SHP77 (cell line): ENCODE data around the gene PCDHGA6.
"Not testable (repeated sequence)": the region's sequence is repeated elsewhere in the genome, so short reads cannot be mapped to it uniquely, and the experiment has no call there.

Experiments
- DNase-seq, 2 experiments: peaks; one replicate each; lab custom pipeline; 2025; lab: John Stamatoyannopoulos, UW

The PCDHGA6 gene

GRCh38 chr5:141392429-141393198 is 18.9 kb downstream of the PCDHGA6 start, which contains the start of gene PCDHGA8:
Gene PCDHGA8 (plus strand): TSS chr5:141392633. CDS start chr5:141392814, 181 bp downstream.
- DNase-seq = no peak

GRCh38 chr5:141393267-141393666 is 19.6 kb downstream of the PCDHGA6 start:
- no peak for DNase-seq

- DNase-seq = not testable (repeated sequence)
Measured at GRCh38 chr5:141394401-141395187, 20.9 kb downstream of the PCDHGA6 start.

DNA sequence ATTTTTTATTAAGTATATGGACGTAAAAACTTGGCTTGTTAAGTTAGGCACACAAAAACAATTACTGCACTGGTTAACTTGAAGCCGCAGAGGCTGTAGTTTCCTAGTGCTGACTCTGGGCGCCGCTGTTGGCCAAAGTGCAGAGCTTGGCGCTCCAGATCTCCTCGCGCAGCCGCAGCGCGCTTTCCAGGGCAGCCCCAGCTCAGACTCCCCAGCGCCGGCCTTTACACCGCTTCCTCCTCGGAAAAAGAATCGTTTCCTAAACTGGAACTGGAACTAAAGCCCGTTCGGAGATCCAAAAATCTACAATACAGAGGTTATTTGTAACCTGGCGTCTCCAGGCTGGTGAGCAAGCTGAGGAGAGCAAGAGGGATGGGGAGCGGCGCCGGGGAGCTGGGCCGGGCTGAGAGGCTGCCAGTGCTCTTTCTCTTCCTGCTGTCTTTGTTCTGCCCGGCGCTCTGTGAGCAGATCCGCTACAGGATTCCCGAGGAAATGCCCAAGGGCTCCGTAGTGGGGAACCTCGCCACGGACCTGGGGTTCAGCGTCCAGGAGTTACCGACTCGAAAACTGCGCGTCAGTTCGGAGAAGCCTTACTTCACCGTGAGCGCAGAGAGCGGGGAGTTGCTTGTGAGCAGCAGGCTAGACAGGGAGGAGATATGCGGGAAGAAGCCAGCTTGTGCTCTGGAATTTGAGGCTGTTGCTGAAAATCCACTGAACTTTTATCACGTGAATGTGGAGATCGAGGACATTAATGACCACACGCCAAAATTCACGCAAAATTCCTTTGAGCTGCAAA is 24.3 kb downstream of the PCDHGA6 start, which contains the start of gene PCDHGB5:
TSS of gene PCDHGB5 (plus strand) at position 192 of the 796 bp plus-strand sequence. CDS start at position 373, 181 bp downstream.
- DNase-seq = not testable (repeated sequence)

- DNase-seq = no peak
Measured at GRCh38 chr5:141398608-141399007, 24.9 kb downstream of the PCDHGA6 start.

DNA sequence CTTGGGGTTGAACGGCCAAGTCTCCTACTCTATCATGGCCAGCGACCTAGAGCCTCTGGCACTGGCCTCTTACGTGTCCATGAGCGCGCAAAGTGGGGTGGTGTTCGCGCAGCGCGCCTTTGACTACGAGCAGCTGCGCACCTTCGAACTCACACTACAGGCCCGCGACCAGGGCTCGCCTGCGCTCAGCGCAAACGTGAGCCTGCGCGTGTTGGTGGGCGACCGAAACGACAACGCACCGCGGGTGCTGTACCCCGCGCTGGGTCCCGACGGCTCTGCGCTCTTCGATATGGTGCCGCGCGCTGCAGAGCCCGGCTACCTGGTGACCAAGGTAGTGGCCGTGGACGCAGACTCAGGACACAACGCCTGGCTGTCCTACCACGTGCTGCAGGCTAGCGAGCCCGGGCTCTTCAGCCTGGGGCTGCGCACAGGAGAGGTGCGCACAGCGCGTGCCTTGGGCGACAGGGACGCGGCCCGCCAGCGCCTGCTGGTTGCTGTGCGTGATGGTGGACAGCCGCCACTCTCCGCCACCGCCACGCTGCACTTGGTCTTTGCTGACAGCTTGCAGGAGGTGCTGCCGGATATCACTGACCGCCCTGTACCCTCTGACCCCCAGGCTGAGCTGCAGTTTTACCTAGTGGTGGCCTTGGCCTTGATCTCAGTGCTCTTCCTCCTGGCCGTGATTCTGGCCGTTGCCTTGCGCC is 26.0 kb downstream of the PCDHGA6 start:
- DNase-seq = no peak

GRCh38 chr5:141402553-141403243 is 29.0 kb downstream of the PCDHGA6 start, which contains the start of gene PCDHGA9:
Gene PCDHGA9 (plus strand): TSS chr5:141402778. CDS start chr5:141402953, 175 bp downstream.
- DNase-seq = peak; percentile 6 to 10

DNA sequence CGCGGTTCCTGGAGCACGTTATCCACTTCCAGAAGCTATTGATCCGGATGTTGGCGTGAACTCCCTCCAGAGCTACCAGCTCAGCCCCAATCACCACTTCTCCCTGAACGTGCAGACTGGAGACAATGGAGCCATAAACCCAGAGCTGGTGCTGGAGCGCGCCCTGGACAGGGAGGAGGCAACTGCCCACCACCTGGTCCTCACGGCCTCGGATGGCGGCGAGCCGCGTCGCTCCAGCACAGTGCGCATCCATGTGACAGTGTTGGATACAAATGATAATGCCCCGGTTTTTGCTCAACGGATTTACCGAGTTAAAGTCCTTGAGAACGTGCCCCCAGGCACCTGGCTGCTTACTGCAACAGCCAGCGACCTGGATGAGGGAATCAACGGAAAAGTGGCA is 29.7 kb downstream of the PCDHGA6 start:
- no peak for DNase-seq

DNA sequence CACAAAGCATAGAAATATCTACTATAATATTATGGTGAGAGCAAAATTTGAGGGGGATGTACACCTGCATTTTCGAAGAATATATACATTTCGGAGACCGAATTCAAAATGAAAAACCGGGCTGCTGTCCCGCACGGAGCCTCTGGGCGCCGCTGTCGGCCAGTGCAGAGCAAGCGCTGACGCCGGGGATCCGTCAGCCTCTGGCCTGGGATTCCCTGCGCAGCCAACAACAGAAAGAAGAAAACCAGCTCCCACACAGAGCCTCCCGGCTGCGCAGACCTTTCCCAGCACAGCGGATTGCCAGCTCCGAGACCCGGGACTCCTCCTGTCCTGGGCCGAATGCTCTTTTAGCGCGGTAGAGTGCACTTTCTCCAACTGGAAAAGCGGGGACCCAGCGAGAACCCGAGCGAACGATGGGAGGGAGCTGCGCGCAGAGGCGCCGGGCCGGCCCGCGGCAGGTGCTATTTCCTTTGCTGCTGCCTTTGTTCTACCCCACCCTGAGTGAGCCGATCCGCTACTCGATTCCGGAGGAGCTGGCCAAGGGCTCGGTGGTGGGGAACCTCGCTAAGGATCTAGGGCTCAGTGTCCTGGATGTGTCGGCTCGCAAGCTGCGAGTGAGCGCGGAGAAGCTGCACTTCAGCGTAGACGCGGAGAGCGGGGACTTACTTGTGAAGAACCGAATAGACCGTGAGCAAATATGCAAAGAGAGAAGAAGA is 34.3 kb downstream of the PCDHGA6 start, which contains the start of gene PCDHGB6:
TSS of gene PCDHGB6 (plus strand) at position 232 of the 716 bp plus-strand sequence. CDS start at position 414, 182 bp downstream.
- DNase-seq = not testable (repeated sequence)

GRCh38 chr5:141409598-141410306 is 36.1 kb downstream of the PCDHGA6 start:
- DNase-seq = no peak

DNA sequence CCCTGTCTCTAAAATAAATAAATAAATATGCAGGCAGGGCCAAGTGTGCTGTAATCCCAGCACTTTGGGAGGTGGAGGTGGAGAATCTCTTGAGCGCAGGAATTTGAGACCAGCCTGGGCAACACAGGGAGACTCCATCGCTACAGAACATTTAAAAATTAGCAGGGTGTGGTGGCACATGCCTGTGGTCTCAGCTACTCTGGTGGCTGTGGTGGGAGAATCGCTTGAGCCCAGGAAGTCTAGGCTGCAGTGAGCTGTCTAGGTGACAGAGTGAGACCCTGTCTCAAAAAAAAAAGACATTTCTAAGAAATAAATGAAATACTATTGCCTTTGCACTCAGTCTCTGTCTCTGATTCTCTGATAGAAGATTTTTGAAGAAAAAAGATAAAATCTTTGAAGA is 37.9 kb downstream of the PCDHGA6 start:
- DNase-seq = no peak

GRCh38 chr5:141412854-141413539 is 39.3 kb downstream of the PCDHGA6 start, which contains the start of gene PCDHGA10:
Gene PCDHGA10 (plus strand): TSS chr5:141412987. CDS start chr5:141413176, 189 bp downstream.
- peak; percentile 67 to 69 for DNase-seq

DNA sequence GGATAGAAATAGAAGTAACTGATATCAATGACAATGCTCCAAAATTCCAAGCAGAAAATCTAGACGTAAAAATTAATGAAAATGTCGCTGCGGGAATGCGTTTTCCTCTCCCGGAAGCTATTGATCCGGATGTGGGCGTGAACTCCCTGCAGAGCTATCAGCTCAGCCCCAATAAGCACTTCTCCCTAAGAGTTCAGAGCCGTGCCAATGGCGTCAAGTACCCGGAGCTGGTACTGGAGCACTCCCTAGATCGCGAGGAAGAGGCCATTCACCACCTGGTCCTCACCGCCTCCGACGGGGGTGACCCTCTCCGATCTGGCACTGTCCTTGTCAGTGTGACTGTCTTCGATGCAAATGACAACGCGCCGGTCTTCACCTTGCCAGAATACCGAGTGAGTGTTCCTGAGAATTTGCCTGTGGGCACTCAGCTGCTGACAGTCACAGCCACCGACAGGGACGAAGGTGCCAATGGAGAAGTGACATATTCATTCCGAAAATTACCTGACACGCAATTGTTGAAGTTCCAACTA is 39.9 kb downstream of the PCDHGA6 start:
- no peak for DNase-seq

DNA sequence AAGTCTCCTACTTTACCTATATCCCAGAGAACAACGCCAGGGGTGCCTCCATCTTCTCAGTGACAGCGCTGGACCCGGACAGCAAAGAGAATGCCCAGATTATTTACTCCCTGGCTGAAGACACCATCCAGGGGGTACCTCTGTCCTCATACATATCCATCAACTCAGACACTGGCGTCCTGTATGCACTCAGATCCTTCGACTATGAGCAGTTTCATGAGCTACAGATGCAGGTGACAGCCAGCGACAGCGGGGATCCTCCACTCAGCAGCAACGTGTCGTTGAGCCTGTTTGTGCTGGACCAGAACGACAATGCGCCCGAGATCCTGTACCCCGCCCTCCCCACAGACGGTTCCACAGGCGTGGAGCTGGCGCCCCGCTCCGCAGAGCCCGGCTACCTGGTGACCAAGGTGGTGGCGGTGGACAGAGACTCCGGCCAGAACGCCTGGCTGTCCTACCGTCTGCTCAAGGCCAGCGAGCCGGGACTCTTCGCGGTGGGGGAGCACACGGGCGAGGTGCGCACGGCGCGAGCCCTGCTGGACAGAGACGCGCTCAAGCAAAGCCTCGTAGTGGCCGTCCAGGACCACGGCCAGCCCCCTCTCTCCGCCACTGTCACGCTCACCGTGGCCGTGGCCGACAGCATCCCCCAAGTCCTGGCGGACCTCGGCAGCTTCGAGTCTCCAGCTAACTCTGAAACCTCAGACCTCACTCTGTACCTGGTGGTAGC is 41.0 kb downstream of the PCDHGA6 start:
- DNase-seq = not testable (repeated sequence)

- DNase-seq = not testable (repeated sequence)
Measured at GRCh38 chr5:141415275-141415618, 41.6 kb downstream of the PCDHGA6 start.

- peak; percentile 9 to 31 for DNase-seq
Measured at GRCh38 chr5:141417494-141418172, 43.9 kb downstream of the PCDHGA6 start, which contains the start of gene PCDHGB7. Gene PCDHGB7 (plus strand): TSS chr5:141417677. CDS start chr5:141417860, 183 bp downstream.
